K562 (cell line): Measurements from ENCODE around the gene TNIK. TPM values are rescaled to one million over a fixed set of nuclear protein-coding genes. Genes with fewer than 3 reads are reported as not detected.

Source experiments
- ADNP ChIP-seq: fragments of 200-800 bp; sonication (Bioruptor generic); IDR thresholded peaks from 2 replicates; pipeline ENCODE4 v1.6.1; 2016; ENCODE audit warnings: missing genetic modification characterization, missing compliant biosample characterization
- ELF1 ChIP-seq: fragments of 200-800 bp; sonication (Bioruptor generic); IDR thresholded peaks from 2 replicates; pipeline ENCODE4 v1.6.1; 2016; ENCODE audit warnings: missing genetic modification characterization, missing compliant biosample characterization
- EP400 ChIP-seq: fragments of 450-650 bp; IDR thresholded peaks from 2 replicates; pipeline ENCODE4 v1.6.1; 2017; ENCODE audit warnings: antibody characterized with exemption, mild to moderate bottlenecking, moderate library complexity
- ERF ChIP-seq: fragments of 450-650 bp; formaldehyde crosslinking; IDR thresholded peaks from 2 replicates; pipeline ENCODE4 v1.4.0; 2020; ENCODE audit warnings: mild to moderate bottlenecking, mixed read lengths
- ESRRB ChIP-seq: fragments of 250-450 bp; sonication (Bioruptor Pico); IDR thresholded peaks from 2 replicates; pipeline ENCODE4 v1.5.0; 2020; ENCODE audit warnings: mild to moderate bottlenecking, moderate library complexity, borderline replicate concordance
- GTF2E2 ChIP-seq: fragments of 200-800 bp; sonication (Bioruptor generic); IDR thresholded peaks from 2 replicates; pipeline ENCODE4 v1.6.1; 2016; ENCODE audit warnings: missing genetic modification characterization, missing compliant biosample characterization
- NFRKB ChIP-seq: fragments of 450-650 bp; IDR thresholded peaks from 2 replicates; pipeline ENCODE4 v1.6.1; 2016; ENCODE audit warnings: low read depth
- PML ChIP-seq: IDR thresholded peaks from 2 replicates; pipeline ENCODE4 v1.6.1; 2012; ENCODE audit warnings: low read length, inconsistent platforms
- POLR2AphosphoS2 ChIP-seq: IDR thresholded peaks from 2 replicates; pipeline ENCODE4 v1.6.1; 2012; ENCODE audit warnings: low read length, improper control_type of control experiment
- POU5F1 ChIP-seq: fragments of 150-350 bp; IDR thresholded peaks from 2 replicates; pipeline ENCODE4 v1.6.1; 2014; ENCODE audit warnings: borderline replicate concordance, low read length, low read depth, mild to moderate bottlenecking; ENCODE audit not compliant: partially characterized antibody
- RBM15 ChIP-seq: fragments of 200-400 bp; formaldehyde crosslinking; IDR thresholded peaks from 2 replicates; pipeline ENCODE4 v1.6.1; 2018; ENCODE audit warnings: mild to moderate bottlenecking, low read length, moderate library complexity; ENCODE audit not compliant: insufficient read depth
- RBM34 ChIP-seq: fragments of 200-400 bp; formaldehyde crosslinking; IDR thresholded peaks from 2 replicates; pipeline ENCODE4 v1.6.1; 2018; ENCODE audit warnings: low read length, borderline replicate concordance; ENCODE audit not compliant: insufficient read depth
- SMAD4 ChIP-seq: fragments of 250-450 bp; sonication (Bioruptor Pico); conservative IDR thresholded peaks from 2 replicates; pipeline ENCODE4 v1.8.0; 2021; ENCODE audit warnings: inconsistent platforms, mild to moderate bottlenecking, moderate library complexity
- TAF15 ChIP-seq: fragments of 200-400 bp; formaldehyde crosslinking; IDR thresholded peaks from 2 replicates; pipeline ENCODE4 v1.6.1; 2017; ENCODE audit warnings: mild to moderate bottlenecking, low read depth, low read length, moderate library complexity
- TEAD2 ChIP-seq: fragments of 450-650 bp; IDR thresholded peaks from 2 replicates; pipeline ENCODE4 v1.6.1; 2016; ENCODE audit warnings: missing genetic modification characterization, control low read depth, missing compliant biosample characterization
- XRCC4 ChIP-seq: IDR thresholded peaks from one replicate; pipeline ENCODE4 v1.6.1; 2011; ENCODE audit not compliant: insufficient read depth, insufficient read length; ENCODE audit errors: extremely low read depth
- ZMIZ1 ChIP-seq, 2 experiments: fragments of 150-350 bp in 1 of 2; IDR thresholded peaks; 2 replicates each; pipeline ENCODE4 v1.6.1; 2012 to 2016; ENCODE audit warnings: low read depth in 2 of 2, low read length in 2 of 2, mild to moderate bottlenecking in 1 of 2, moderate library complexity in 1 of 2
- ZNF134 ChIP-seq: fragments of 250-450 bp; sonication (Bioruptor Pico); conservative IDR thresholded peaks from 2 replicates; pipeline ENCODE4 v1.4.0; 2020
- ZNF518B ChIP-seq: fragments of 250-450 bp; sonication (Bioruptor Pico); IDR thresholded peaks from 2 replicates; pipeline ENCODE4 v1.5.0; 2021; ENCODE audit warnings: mild to moderate bottlenecking, moderate library complexity
- ZNF644 ChIP-seq: fragments of 200-800 bp; sonication (Bioruptor generic); IDR thresholded peaks from 2 replicates; pipeline ENCODE4 v1.6.1; 2016; ENCODE audit warnings: low read depth, missing genetic modification characterization, missing compliant biosample characterization
- ZSCAN29 ChIP-seq: fragments of 450-650 bp; IDR thresholded peaks from 2 replicates; pipeline ENCODE4 v1.6.1; 2017
- polyA plus RNA-seq, 8 experiments: library from polyadenylated mRNA; depleted of rRNA in 4 of 8; stranded (reverse) in 5 of 8; unstranded in 3 of 8; fragments of >200 nt; fragmentation: Nextera tagmentation in 2 of 8; fragmentation: Illumina TruSeq in 1 of 8; extraction: Ambion mirVana in 2 of 8; extraction: Trizol in 1 of 8; gene quantifications; 2 replicates each; pipeline versions ENCODE4 v1.2.1 to v1.2.3, GENCODE V29; 2011 to 2014; ENCODE audit warnings: inconsistent platforms in 1 of 8, missing spikeins in 1 of 8
- total RNA-seq, 7 experiments: library from RNA; depleted of rRNA in 6 of 7; stranded (reverse); fragments of >200 nt in 6 of 7; fragmentation: Illumina TruSeq in 2 of 7; extraction: Trizol in 2 of 7; gene quantifications; 2 replicates each; pipeline versions ENCODE4 v1.2.1 to v1.2.3, GENCODE V29; 2011 to 2021; ENCODE audit warnings: low replicate concordance in 1 of 7

The TNIK gene
- total and polyA plus RNA-seq, 9 of the 15 experiments (the other 6 are each of a cell fraction or from before 2014, with no cell fraction given) = 6.6 to 39.0 (median 24.7) TPM

- no peak for TF ChIP-seq ZNF518B (CRISPR knock-in tag)
- TF ChIP-seq ELF1 = no peak
- TF ChIP-seq RBM15 = no peak
- TF ChIP-seq SMAD4 = peak; percentile 90
- no peak for TF ChIP-seq ZSCAN29
- no peak; the same call in 1 of the 2 replicates for TF ChIP-seq GTF2E2
- peak; percentile 62 for TF ChIP-seq EP400
- no peak for TF ChIP-seq ESRRB (CRISPR knock-in tag)
- TF ChIP-seq TEAD2 (tag) = no peak
- TF ChIP-seq XRCC4 = no peak
- TF ChIP-seq ZNF134 (CRISPR knock-in tag) = no peak
- TF ChIP-seq ZNF644 = peak; percentile 69; the same call in 1 of the 2 replicates
- TF ChIP-seq ERF = no peak
- TF ChIP-seq POLR2AphosphoS2 = no peak
- TF ChIP-seq ZMIZ1 (IDR thresholded peaks at IDR 0.05; ENCODE audit: low read depth in 2 of 2, low read length in 2 of 2) = peak in 1 of 2 experiments; percentile 93; a peak in 2 of 4 replicates
- no peak for TF ChIP-seq NFRKB
- TF ChIP-seq TAF15 = no peak
- TF ChIP-seq POU5F1 = no peak
- TF ChIP-seq RBM34 = no peak
- TF ChIP-seq ADNP (tag) = peak; percentile 91
- peak; percentile 95 for TF ChIP-seq PML
These were observed 267.9 kb downstream of the TNIK start (continued) for GRCh38 chr3:171192176-171192854.
